GM23338 (cell line): ENCODE data around the gene CYP3A4. TPM values are rescaled to one million over a fixed set of nuclear protein-coding genes. Genes with fewer than 3 reads are reported as not detected.

Source experiments
- ATAC-seq: fragments of 200-7000 bp; cut with Tn5 transposase; 3 replicates; pipeline ENCODE4 v1.9.1; 2020
- DNase-seq: peaks from one replicate; pipeline ENCODE4 v3.0.0-alpha.2; 2015; ENCODE audit warnings: low spot score
- H2AFZ ChIP-seq: fragments of 200-600 bp; sonication (generic); 2 replicates; pipeline ENCODE4 v1.8.0; 2016; ENCODE audit warnings: antibody characterized with exemption, mild to moderate bottlenecking, moderate library complexity
- H3F3A ChIP-seq: fragments of 200-600 bp; sonication (generic); replicated peaks from 2 replicates; pipeline ENCODE4 v1.8.0; 2017; ENCODE audit warnings: antibody characterized with exemption, mixed run types, low read depth
- H3K27ac ChIP-seq: fragments of 200-600 bp; sonication (generic); 2 replicates; pipeline ENCODE4 v1.6.1; 2016; ENCODE audit warnings: low read depth
- H3K27me3 ChIP-seq: fragments of 200-600 bp; sonication (generic); 2 replicates; pipeline ENCODE4 v1.8.0; 2016; ENCODE audit warnings: mild to moderate bottlenecking, mixed run types, moderate library complexity; ENCODE audit not compliant: insufficient read depth
- H3K36me3 ChIP-seq: fragments of 200-600 bp; sonication (generic); 2 replicates; pipeline ENCODE4 v1.8.0; 2016; ENCODE audit warnings: mild to moderate bottlenecking; ENCODE audit not compliant: insufficient read depth
- H3K4me1 ChIP-seq: fragments of 200-600 bp; sonication (generic); 2 replicates; pipeline ENCODE4 v1.8.0; 2016; ENCODE audit warnings: mild to moderate bottlenecking, moderate library complexity; ENCODE audit not compliant: insufficient read depth
- H3K4me2 ChIP-seq: fragments of 200-600 bp; sonication (generic); 2 replicates; pipeline ENCODE4 v1.7.1; 2017; ENCODE audit warnings: mixed run types
- H3K4me3 ChIP-seq: fragments of 200-600 bp; sonication (generic); 2 replicates; pipeline ENCODE4 v1.6.1; 2016; ENCODE audit warnings: mixed run types
- H3K79me2 ChIP-seq: fragments of 200-600 bp; sonication (generic); replicated peaks from 2 replicates; pipeline ENCODE4 v1.8.0; 2017; ENCODE audit warnings: mild to moderate bottlenecking; ENCODE audit not compliant: insufficient read depth
- H3K9me2 ChIP-seq: fragments of 200-600 bp; sonication (generic); 2 replicates; pipeline ENCODE4 v1.8.0; 2017; ENCODE audit not compliant: insufficient read depth
- H4K20me1 ChIP-seq: fragments of 200-600 bp; sonication (generic); replicated peaks from 2 replicates; pipeline ENCODE4 v1.8.0; 2017; ENCODE audit warnings: mild to moderate bottlenecking; ENCODE audit not compliant: insufficient read depth
- H3K27ac Mint-ChIP-seq: 2 replicates; pipeline ENCODE4 v1.8.0; 2020; ENCODE audit warnings: inconsistent platforms, mild to moderate bottlenecking, moderate library complexity, mixed read lengths
- H3K27me3 Mint-ChIP-seq: 3 replicates; pipeline ENCODE4 v1.8.0; 2022; ENCODE audit warnings: low read depth, mild to moderate bottlenecking, moderate library complexity, mixed read lengths, inconsistent platforms; ENCODE audit not compliant: insufficient read depth, poor library complexity
- H3K36me3 Mint-ChIP-seq: 3 replicates; pipeline ENCODE4 v1.8.0; 2021; ENCODE audit warnings: low read depth, mild to moderate bottlenecking, inconsistent platforms, moderate library complexity, mixed read lengths
- H3K4me1 Mint-ChIP-seq: 3 replicates; pipeline ENCODE4 v1.8.0; 2020; ENCODE audit warnings: mild to moderate bottlenecking, inconsistent platforms, mixed read lengths
- H3K4me3 Mint-ChIP-seq: 3 replicates; pipeline ENCODE4 v1.8.0; 2021; ENCODE audit warnings: moderate library complexity, mild to moderate bottlenecking, inconsistent platforms, mixed read lengths
- H3K9me3 Mint-ChIP-seq: 3 replicates; pipeline ENCODE4 v1.8.0; 2020; ENCODE audit warnings: moderate library complexity, mild to moderate bottlenecking, inconsistent platforms, mixed read lengths
- CREB1 ChIP-seq: fragments of 250-450 bp; sonication (Bioruptor Pico); IDR thresholded peaks from 2 replicates; pipeline ENCODE4 v1.5.0; 2020; ENCODE audit warnings: low read depth, mild to moderate bottlenecking, moderate library complexity
- EZH2 ChIP-seq: fragments of 200-600 bp; sonication (generic); IDR thresholded peaks from one replicate; pipeline ENCODE4 v1.8.0; 2017; ENCODE audit warnings: antibody characterized with exemption, mild to moderate bottlenecking, low read depth; ENCODE audit not compliant: unreplicated experiment
- EZH2phosphoT487 ChIP-seq: fragments of 200-600 bp; sonication (generic); IDR thresholded peaks from one replicate; pipeline ENCODE4 v1.8.1; 2018; ENCODE audit warnings: antibody characterized with exemption; ENCODE audit not compliant: unreplicated experiment
- JUNB ChIP-seq: IDR thresholded peaks from one replicate; pipeline ENCODE4 v1.6.1; 2016; ENCODE audit warnings: antibody characterized with exemption; ENCODE audit not compliant: unreplicated experiment
- NANOG ChIP-seq: IDR thresholded peaks from 2 replicates; pipeline ENCODE4 v1.6.1; 2016; ENCODE audit warnings: antibody characterized with exemption, borderline replicate concordance
- POLR2AphosphoS5 ChIP-seq: IDR thresholded peaks from 2 replicates; pipeline ENCODE4 v1.6.1; 2016; ENCODE audit warnings: antibody characterized with exemption, low read depth
- STAT1 ChIP-seq: IDR thresholded peaks from one replicate; pipeline ENCODE4 v1.6.1; 2016; ENCODE audit warnings: antibody characterized with exemption; ENCODE audit not compliant: unreplicated experiment
- ZNF114 ChIP-seq: fragments of 250-450 bp; sonication (Bioruptor Pico); IDR thresholded peaks from 2 replicates; pipeline ENCODE4 v1.5.0; 2020; ENCODE audit warnings: mild to moderate bottlenecking, moderate library complexity
- ZNF331 ChIP-seq: fragments of 250-450 bp; sonication (Bioruptor Pico); IDR thresholded peaks from 2 replicates; pipeline ENCODE4 v1.5.0; 2020; ENCODE audit warnings: low read depth, mild to moderate bottlenecking, moderate library complexity
- polyA plus RNA-seq: library from polyadenylated mRNA; unstranded; fragments of >200 nt; fragmentation: Nextera tagmentation; extraction: Ambion mirVana; gene quantifications from 2 replicates; pipeline ENCODE4 v1.2.1, GENCODE V29; 2016
- total RNA-seq: library from RNA; depleted of rRNA; stranded (reverse); fragments of >200 nt; shearing (Covaris generic); gene quantifications from 2 replicates; pipeline ENCODE4 v1.2.3, GENCODE V29; 2014
- TF ChIP-seq, protein P1 (sequence below), 2 experiments: fragments of 200-600 bp in 1 of 2; sonication (generic) in 1 of 2; conservative IDR thresholded peaks; 2 replicates each; pipeline versions ENCODE4 v1.5.1 to v1.6.1; 2016 to 2017; ENCODE audit warnings: antibody characterized with exemption in 2 of 2, low read depth in 2 of 2, mild to moderate bottlenecking in 2 of 2, moderate library complexity in 1 of 2
- TF ChIP-seq, protein P2 (sequence below): fragments of 250-450 bp; sonication (Bioruptor Pico); IDR thresholded peaks from 2 replicates; pipeline ENCODE4 v1.5.0; 2020; ENCODE audit warnings: mild to moderate bottlenecking, moderate library complexity
- TF ChIP-seq, protein P3 (sequence below): IDR thresholded peaks from 2 replicates; pipeline ENCODE4 v1.6.1; 2016; ENCODE audit warnings: antibody characterized with exemption

CYP3A4 gene
- total and polyA plus RNA-seq, 2 experiments from 2014 or later, result not detected

- TF ChIP-seq, protein P1, sequence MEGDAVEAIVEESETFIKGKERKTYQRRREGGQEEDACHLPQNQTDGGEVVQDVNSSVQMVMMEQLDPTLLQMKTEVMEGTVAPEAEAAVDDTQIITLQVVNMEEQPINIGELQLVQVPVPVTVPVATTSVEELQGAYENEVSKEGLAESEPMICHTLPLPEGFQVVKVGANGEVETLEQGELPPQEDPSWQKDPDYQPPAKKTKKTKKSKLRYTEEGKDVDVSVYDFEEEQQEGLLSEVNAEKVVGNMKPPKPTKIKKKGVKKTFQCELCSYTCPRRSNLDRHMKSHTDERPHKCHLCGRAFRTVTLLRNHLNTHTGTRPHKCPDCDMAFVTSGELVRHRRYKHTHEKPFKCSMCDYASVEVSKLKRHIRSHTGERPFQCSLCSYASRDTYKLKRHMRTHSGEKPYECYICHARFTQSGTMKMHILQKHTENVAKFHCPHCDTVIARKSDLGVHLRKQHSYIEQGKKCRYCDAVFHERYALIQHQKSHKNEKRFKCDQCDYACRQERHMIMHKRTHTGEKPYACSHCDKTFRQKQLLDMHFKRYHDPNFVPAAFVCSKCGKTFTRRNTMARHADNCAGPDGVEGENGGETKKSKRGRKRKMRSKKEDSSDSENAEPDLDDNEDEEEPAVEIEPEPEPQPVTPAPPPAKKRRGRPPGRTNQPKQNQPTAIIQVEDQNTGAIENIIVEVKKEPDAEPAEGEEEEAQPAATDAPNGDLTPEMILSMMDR (conservative IDR thresholded peaks at IDR 0.05; ENCODE audit: low read depth in 2 of 2), result no peak
- TF ChIP-seq NANOG, result no peak
These were observed 24.8 kb upstream of the CYP3A4 start (continued) for GRCh38 chr7:99808766-99809165.

- Histone ChIP-seq H3K27me3 (no peaks in the 10 kb centered on the region), H3K79me2 (no peaks in the 10 kb centered on the region), H3K4me2 (no peak overlapping the region), H2AFZ (no peak overlapping the region), H3K4me3 (no peak overlapping the region), H3K27ac (no peak overlapping the region), H3K36me3 (peaks cover 5% of the 10 kb centered on the region; the same call in 1 of the 2 replicates), H3K9me2 (peaks cover 10% of the 10 kb centered on the region), H3F3A (no peaks in the 10 kb centered on the region), H3K4me1 (no peaks in the 10 kb centered on the region), H4K20me1 (no peaks in the 10 kb centered on the region)
- Mint-ChIP-seq H3K4me1 (no peaks in the 10 kb centered on the region), H3K36me3 (peaks cover 14% of the 10 kb centered on the region; the same call in 2 of the 3 replicates), H3K4me3 (no peak overlapping the region), H3K9me3 (peaks cover 37% of the 10 kb centered on the region), H3K27me3 (peaks cover 2% of the 10 kb centered on the region), H3K27ac (no peak overlapping the region)
- no peak for ATAC-seq
- no peak for DNase-seq
- no peak for TF ChIP-seq ZNF114
- TF ChIP-seq, protein P2, sequence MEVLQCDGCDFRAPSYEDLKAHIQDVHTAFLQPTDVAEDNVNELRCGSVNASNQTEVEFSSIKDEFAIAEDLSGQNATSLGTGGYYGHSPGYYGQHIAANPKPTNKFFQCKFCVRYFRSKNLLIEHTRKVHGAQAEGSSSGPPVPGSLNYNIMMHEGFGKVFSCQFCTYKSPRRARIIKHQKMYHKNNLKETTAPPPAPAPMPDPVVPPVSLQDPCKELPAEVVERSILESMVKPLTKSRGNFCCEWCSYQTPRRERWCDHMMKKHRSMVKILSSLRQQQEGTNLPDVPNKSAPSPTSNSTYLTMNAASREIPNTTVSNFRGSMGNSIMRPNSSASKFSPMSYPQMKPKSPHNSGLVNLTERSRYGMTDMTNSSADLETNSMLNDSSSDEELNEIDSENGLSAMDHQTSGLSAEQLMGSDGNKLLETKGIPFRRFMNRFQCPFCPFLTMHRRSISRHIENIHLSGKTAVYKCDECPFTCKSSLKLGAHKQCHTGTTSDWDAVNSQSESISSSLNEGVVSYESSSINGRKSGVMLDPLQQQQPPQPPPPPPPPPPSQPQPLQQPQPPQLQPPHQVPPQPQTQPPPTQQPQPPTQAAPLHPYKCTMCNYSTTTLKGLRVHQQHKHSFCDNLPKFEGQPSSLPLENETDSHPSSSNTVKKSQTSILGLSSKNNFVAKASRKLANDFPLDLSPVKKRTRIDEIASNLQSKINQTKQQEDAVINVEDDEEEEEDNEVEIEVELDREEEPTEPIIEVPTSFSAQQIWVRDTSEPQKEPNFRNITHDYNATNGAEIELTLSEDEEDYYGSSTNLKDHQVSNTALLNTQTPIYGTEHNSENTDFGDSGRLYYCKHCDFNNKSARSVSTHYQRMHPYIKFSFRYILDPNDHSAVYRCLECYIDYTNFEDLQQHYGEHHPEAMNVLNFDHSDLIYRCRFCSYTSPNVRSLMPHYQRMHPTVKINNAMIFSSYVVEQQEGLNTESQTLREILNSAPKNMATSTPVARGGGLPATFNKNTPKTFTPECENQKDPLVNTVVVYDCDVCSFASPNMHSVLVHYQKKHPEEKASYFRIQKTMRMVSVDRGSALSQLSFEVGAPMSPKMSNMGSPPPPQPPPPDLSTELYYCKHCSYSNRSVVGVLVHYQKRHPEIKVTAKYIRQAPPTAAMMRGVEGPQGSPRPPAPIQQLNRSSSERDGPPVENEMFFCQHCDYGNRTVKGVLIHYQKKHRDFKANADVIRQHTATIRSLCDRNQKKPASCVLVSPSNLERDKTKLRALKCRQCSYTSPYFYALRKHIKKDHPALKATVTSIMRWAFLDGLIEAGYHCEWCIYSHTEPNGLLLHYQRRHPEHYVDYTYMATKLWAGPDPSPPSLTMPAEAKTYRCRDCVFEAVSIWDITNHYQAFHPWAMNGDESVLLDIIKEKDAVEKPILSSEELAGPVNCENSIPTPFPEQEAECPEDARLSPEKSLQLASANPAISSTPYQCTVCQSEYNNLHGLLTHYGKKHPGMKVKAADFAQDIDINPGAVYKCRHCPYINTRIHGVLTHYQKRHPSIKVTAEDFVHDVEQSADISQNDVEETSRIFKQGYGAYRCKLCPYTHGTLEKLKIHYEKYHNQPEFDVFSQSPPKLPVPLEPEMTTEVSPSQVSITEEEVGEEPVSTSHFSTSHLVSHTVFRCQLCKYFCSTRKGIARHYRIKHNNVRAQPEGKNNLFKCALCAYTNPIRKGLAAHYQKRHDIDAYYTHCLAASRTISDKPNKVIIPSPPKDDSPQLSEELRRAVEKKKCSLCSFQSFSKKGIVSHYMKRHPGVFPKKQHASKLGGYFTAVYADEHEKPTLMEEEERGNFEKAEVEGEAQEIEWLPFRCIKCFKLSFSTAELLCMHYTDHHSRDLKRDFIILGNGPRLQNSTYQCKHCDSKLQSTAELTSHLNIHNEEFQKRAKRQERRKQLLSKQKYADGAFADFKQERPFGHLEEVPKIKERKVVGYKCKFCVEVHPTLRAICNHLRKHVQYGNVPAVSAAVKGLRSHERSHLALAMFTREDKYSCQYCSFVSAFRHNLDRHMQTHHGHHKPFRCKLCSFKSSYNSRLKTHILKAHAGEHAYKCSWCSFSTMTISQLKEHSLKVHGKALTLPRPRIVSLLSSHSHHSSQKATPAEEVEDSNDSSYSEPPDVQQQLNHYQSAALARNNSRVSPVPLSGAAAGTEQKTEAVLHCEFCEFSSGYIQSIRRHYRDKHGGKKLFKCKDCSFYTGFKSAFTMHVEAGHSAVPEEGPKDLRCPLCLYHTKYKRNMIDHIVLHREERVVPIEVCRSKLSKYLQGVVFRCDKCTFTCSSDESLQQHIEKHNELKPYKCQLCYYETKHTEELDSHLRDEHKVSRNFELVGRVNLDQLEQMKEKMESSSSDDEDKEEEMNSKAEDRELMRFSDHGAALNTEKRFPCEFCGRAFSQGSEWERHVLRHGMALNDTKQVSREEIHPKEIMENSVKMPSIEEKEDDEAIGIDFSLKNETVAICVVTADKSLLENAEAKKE (CRISPR knock-in tag), result no peak
- TF ChIP-seq NANOG, result no peak
- no peak for TF ChIP-seq CREB1 (CRISPR knock-in tag)
- TF ChIP-seq POLR2AphosphoS5, result no peak
- TF ChIP-seq STAT1, result no peak
- no peak for TF ChIP-seq JUNB
- no peak for TF ChIP-seq EZH2phosphoT487
- TF ChIP-seq ZNF331, result no peak
- TF ChIP-seq EZH2, result no peak
- TF ChIP-seq, protein P1 (conservative IDR thresholded peaks at IDR 0.05; ENCODE audit: low read depth in 2 of 2), result no peak
- TF ChIP-seq, protein P3, sequence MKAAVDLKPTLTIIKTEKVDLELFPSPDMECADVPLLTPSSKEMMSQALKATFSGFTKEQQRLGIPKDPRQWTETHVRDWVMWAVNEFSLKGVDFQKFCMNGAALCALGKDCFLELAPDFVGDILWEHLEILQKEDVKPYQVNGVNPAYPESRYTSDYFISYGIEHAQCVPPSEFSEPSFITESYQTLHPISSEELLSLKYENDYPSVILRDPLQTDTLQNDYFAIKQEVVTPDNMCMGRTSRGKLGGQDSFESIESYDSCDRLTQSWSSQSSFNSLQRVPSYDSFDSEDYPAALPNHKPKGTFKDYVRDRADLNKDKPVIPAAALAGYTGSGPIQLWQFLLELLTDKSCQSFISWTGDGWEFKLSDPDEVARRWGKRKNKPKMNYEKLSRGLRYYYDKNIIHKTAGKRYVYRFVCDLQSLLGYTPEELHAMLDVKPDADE, result no peak
These were observed 23.0 kb upstream of the CYP3A4 start for GRCh38 chr7:99806839-99807478.
